GM12878 (cell line): ENCODE results near the gene TES. TPM values are rescaled to one million over a fixed set of nuclear protein-coding genes. Genes with fewer than 3 reads are reported as not detected.
A peak's percentile ranks its signal among the peaks of the same experiment; 100 is the strongest.

ENCODE experiments used
- ATAC-seq: fragments of 200-7000 bp; cut with Tn5 transposase; 3 replicates; pipeline ENCODE4 v1.9.1; 2020; ENCODE audit warnings: mild to moderate bottlenecking, moderate library complexity
- BruUV-seq: library from RNA; stranded (reverse); fragments of 400-500 nt; replicated peaks from 2 replicates; lab custom pipeline; 2021; lab: Mats Ljungman, UMichigan
- CTCF ChIA-PET: fragments of 300-600 bp; sonication (Branson Sonifier 250); formaldehyde crosslinking; extraction: SDS; loops from one replicate; lab custom pipeline; 2021; ENCODE audit warnings: inconsistent platforms; lab: Yijun Ruan, JAX
- POLR2A ChIA-PET: fragments of 350-600 bp; formaldehyde crosslinking; extraction: SDS; loops from one replicate; lab custom pipeline; 2021; ENCODE audit warnings: inconsistent platforms; lab: Charles Lee
- RAD21 ChIA-PET: fragments of 300-600 bp; sonication (Branson Sonifier 250); formaldehyde crosslinking; loops from one replicate; lab custom pipeline; 2023; ENCODE audit warnings: antibody characterized with exemption; ENCODE audit not compliant: unreplicated experiment; lab: Charles Lee
- SMC1A ChIA-PET: fragments of 300-600 bp; sonication (Branson Sonifier 250); formaldehyde crosslinking; loops from one replicate; lab custom pipeline; 2023; ENCODE audit not compliant: unreplicated experiment, uncharacterized antibody; lab: Charles Lee
- DNase-seq: peaks from one replicate; pipeline ENCODE4 v3.0.0-alpha.2; 2011; ENCODE audit warnings: low read depth, low spot score
- FAIRE-seq: peaks from 3 replicates; lab custom pipeline; 2011; peaks lifted over from hg19 to GRCh38; lab: Jason Lieb, UNC
- H2AFZ ChIP-seq: 2 replicates; pipeline ENCODE4 v1.6.0; 2011; ENCODE audit warnings: low read depth, low read length, control low read depth; ENCODE audit not compliant: control insufficient read depth
- H3K27ac ChIP-seq: 2 replicates; pipeline ENCODE4 v1.5.1; 2011; ENCODE audit warnings: control low read depth; ENCODE audit not compliant: control insufficient read depth, insufficient read depth
- H3K27me3 ChIP-seq, 2 experiments: replicated peaks in 1 of 2; 2 replicates each; pipeline versions ENCODE4 v1.6.0 to v1.6.1; 2011; ENCODE audit warnings: low read length in 1 of 2; ENCODE audit not compliant: control insufficient read depth in 2 of 2, insufficient read depth in 2 of 2
- H3K36me3 ChIP-seq, 2 experiments: 2 replicates each; pipeline ENCODE4 v1.5.1; 2011; ENCODE audit warnings: low read length in 1 of 2; ENCODE audit not compliant: control insufficient read depth in 2 of 2, insufficient read depth in 2 of 2
- H3K4me1 ChIP-seq: 2 replicates; pipeline ENCODE4 v1.6.1; 2011; ENCODE audit warnings: mild to moderate bottlenecking, low read length, moderate library complexity, mixed read lengths; ENCODE audit not compliant: control insufficient read depth, insufficient read depth
- H3K4me2 ChIP-seq: 2 replicates; pipeline ENCODE4 v1.6.0; 2011; ENCODE audit warnings: control low read depth; ENCODE audit not compliant: control insufficient read depth, insufficient read depth
- H3K4me3 ChIP-seq: fragments of 200-600 bp; sonication (generic); 2 replicates; pipeline ENCODE4 v1.5.1; 2016
- H3K79me2 ChIP-seq: 2 replicates; pipeline ENCODE4 v1.6.0; 2011; ENCODE audit warnings: low read length; ENCODE audit not compliant: control insufficient read depth, insufficient read depth
- H3K9ac ChIP-seq: 2 replicates; pipeline ENCODE4 v1.8.0; 2011; ENCODE audit warnings: low read length, control low read depth, mixed read lengths; ENCODE audit not compliant: control insufficient read depth, insufficient read depth
- H3K9me3 ChIP-seq: replicated peaks from 3 replicates; pipeline ENCODE4 v1.5.1; 2011; ENCODE audit warnings: mild to moderate bottlenecking, low read length; ENCODE audit not compliant: control insufficient read depth, insufficient read depth
- H4K20me1 ChIP-seq: 2 replicates; pipeline ENCODE4 v1.6.0; 2011; ENCODE audit not compliant: control insufficient read depth, insufficient read depth
- ATF2 ChIP-seq: IDR thresholded peaks from 2 replicates; pipeline ENCODE4 v1.6.1; 2012; ENCODE audit warnings: low read length, inconsistent platforms
- EP300 ChIP-seq, 2 experiments: fragments of 150-350 bp in 1 of 2; IDR thresholded peaks; 2 replicates each; pipeline ENCODE4 v1.6.1; 2011 to 2012; ENCODE audit warnings: low read depth in 2 of 2, low read length in 2 of 2, borderline replicate concordance in 1 of 2, improper control_type of control experiment in 1 of 2, inconsistent platforms in 1 of 2; ENCODE audit not compliant: control insufficient read depth in 1 of 2
- IKZF2 ChIP-seq, 2 experiments: fragments of 450-650 bp; IDR thresholded peaks; 2 replicates each; pipeline ENCODE4 v1.6.1; 2017; ENCODE audit warnings: mild to moderate bottlenecking in 2 of 2, moderate library complexity in 2 of 2
- MEF2A ChIP-seq: IDR thresholded peaks from 2 replicates; pipeline ENCODE4 v1.6.1; 2011; ENCODE audit warnings: low read depth, mild to moderate bottlenecking, low read length, moderate library complexity; ENCODE audit not compliant: insufficient read depth
- NFYA ChIP-seq: IDR thresholded peaks from 2 replicates; pipeline ENCODE4 v1.6.1; 2011; ENCODE audit warnings: low read depth, mild to moderate bottlenecking, low read length, improper control_type of control experiment, borderline replicate concordance
- PAX5 ChIP-seq: IDR thresholded peaks from 2 replicates; pipeline ENCODE4 v1.6.1; 2011; ENCODE audit warnings: low read depth, low read length, borderline replicate concordance
- RUNX3 ChIP-seq: IDR thresholded peaks from 2 replicates; pipeline ENCODE4 v1.6.1; 2012; ENCODE audit warnings: low read length, inconsistent platforms
- SP1 ChIP-seq: IDR thresholded peaks from one replicate; pipeline ENCODE4 v1.6.1; 2011; ENCODE audit warnings: low read depth, low read length
- TCF12 ChIP-seq: IDR thresholded peaks from 2 replicates; pipeline ENCODE4 v1.6.1; 2011; ENCODE audit warnings: low read depth, mild to moderate bottlenecking, low read length
- ZSCAN29 ChIP-seq: fragments of 450-650 bp; IDR thresholded peaks from 2 replicates; pipeline ENCODE4 v1.6.1; 2017; ENCODE audit warnings: mild to moderate bottlenecking, moderate library complexity
- WGBS: methylation state at CpG from one replicate; pipeline ENCODE4 v1.1.6; 2016; ENCODE audit warnings: low lambda C conversion rate; ENCODE audit not compliant: insufficient replicate concordance, insufficient coverage; ENCODE audit errors: missing lambda C conversion rate; 5-methylcytosine and 5-hydroxymethylcytosine counted together
- in situ Hi-C: fragments of 300-500 bp; cut with MboI; formaldehyde crosslinking; loops from 9 replicates; pipeline ENCODE4 v1.14.3; 2018; ENCODE audit warnings: mixed read lengths
- intact Hi-C: fragments of 100-400 bp; cut with micrococcal nuclease; formaldehyde crosslinking; loops from one replicate; pipeline ENCODE4 v1.14.2; 2022; ENCODE audit not compliant: unreplicated experiment
- polyA plus RNA-seq, 11 experiments: library from polyadenylated mRNA; depleted of rRNA in 4 of 11; unstranded in 6 of 11; stranded (reverse) in 5 of 11; fragments of >200 nt; fragmentation: Nextera tagmentation in 4 of 11; fragmentation: Illumina TruSeq in 1 of 11; extraction: Ambion mirVana in 4 of 11; extraction: Trizol in 1 of 11; gene quantifications; 1 replicate in 1 of 11; 2 replicates in 10 of 11; pipeline versions ENCODE4 v1.2.1 to v1.2.3, GENCODE V29; 2011 to 2016; ENCODE audit warnings: inconsistent platforms in 2 of 11, missing spikeins in 2 of 11, low read depth in 1 of 11
- total RNA-seq, 4 experiments: library from RNA; depleted of rRNA in 3 of 4; stranded (reverse); fragments of >200 nt in 3 of 4; fragmentation: Illumina TruSeq in 1 of 4; extraction: Trizol in 1 of 4; gene quantifications; 2 replicates each; pipeline versions ENCODE4 v1.2.1 to v1.2.3, GENCODE V29; 2013 to 2021
- TF ChIP-seq, protein P1 (sequence below): IDR thresholded peaks from 2 replicates; pipeline ENCODE4 v1.6.1; 2012; ENCODE audit warnings: low read depth, low read length, improper control_type of control experiment

Gene TES
- total and polyA plus RNA-seq, 10 of the 15 experiments (the other 5 are each of a cell fraction or from before 2014, with no cell fraction given), result 31.2 to 77.5 (median 59.2) TPM

DNA sequence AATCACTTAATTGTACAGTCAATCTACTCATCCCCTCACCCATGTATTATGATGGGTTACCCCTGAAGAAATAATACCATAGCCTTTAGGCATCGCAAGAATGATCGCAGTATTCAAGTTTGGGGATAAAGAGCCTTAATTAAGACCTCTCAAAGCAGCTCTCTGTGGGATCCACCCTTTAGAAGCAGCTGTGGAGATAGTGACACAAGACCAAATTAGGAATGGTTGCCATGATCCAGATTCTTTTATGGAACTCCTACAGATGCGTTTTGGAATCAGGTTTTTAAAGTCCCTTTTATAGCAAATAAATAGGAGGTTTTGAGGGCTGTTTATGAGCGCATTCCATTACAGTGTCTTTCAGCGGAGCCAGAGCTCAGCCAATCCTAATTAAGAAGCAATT lies 12.2 kb downstream of the TES start:
- ATAC-seq (no peak), DNase-seq (no peak)
- H3K27me3 ChIP-seq, result no peaks in the 10 kb centered on the region
- POLR2A ChIA-PET, result no interaction called here
- H3K4me2 ChIP-seq, result no peak overlapping the region
- H3K36me3 ChIP-seq, result no peaks in the 10 kb centered on the region
- 98% methylated on average over 5 of the region's 5 CpGs for WGBS
- no peak overlapping the region for H3K9ac ChIP-seq
- H3K27ac ChIP-seq, result no peak overlapping the region
- H3K9me3 ChIP-seq, result no peaks in the 10 kb centered on the region
- peaks cover 95% of the 10 kb centered on the region for H3K79me2 ChIP-seq
- no TSS peak for BruUV-seq
- TF ChIP-seq SP1, result no peak
- TF ChIP-seq, all 136 proteins: peak for 0
- H3K4me3 ChIP-seq, result no peak overlapping the region
- no peaks in the 10 kb centered on the region for H4K20me1 ChIP-seq
- CTCF ChIA-PET, result interaction anchor here (1.0 to 4.8 kb wide), 4 partner anchors 8 to 42 kb away, joined by 3 to 22 read pairs (median 5); partner anchors contain the start of gene TES
- SMC1A ChIA-PET, result no interaction called here
- FAIRE-seq, result no peak
- H3K4me1 ChIP-seq, result peaks cover 22% of the 10 kb centered on the region
- RAD21 ChIA-PET, result interaction anchor here (4.0 kb wide), 1 partner anchor 11 kb away, joined by 13 read pairs; no protein-coding TSS in a partner anchor
- intact Hi-C loops, result no loop called here
- in situ Hi-C loops, result no loop called here
- no peak overlapping the region for H2AFZ ChIP-seq

GRCh38 chr7:116223588-116223987 lies 13.2 kb downstream of the TES start:
- Histone ChIP-seq H3K27ac (peak overlapping the region; percentile 24; the same call in 1 of the 2 replicates), H3K79me2 (peaks cover 94% of the 10 kb centered on the region), H2AFZ (no peak overlapping the region), H3K27me3 (no peaks in the 10 kb centered on the region), H3K9me3 (no peaks in the 10 kb centered on the region), H3K4me1 (peaks cover 22% of the 10 kb centered on the region), H3K4me3 (peak overlapping the region; percentile 16; the same call in 1 of the 2 replicates), H3K4me2 (peak overlapping the region; percentile 43), H3K9ac (no peak overlapping the region), H4K20me1 (no peaks in the 10 kb centered on the region), H3K36me3 (no peaks in the 10 kb centered on the region)
- TF ChIP-seq PAX5 (no peak), MEF2A (no peak), ATF2 (no peak), RUNX3 (no peak), IKZF2 (IDR thresholded peaks at IDR 0.05) (no peak), ZSCAN29 (no peak), NFYA (no peak), TCF12 (no peak), EP300 (IDR thresholded peaks at IDR 0.05; ENCODE audit: borderline replicate concordance in 1 of 2, control insufficient read depth in 1 of 2, low read depth in 2 of 2, low read length in 2 of 2) (no peak)
- TF ChIP-seq, protein P1, sequence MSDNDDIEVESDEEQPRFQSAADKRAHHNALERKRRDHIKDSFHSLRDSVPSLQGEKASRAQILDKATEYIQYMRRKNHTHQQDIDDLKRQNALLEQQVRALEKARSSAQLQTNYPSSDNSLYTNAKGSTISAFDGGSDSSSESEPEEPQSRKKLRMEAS, result no peak
- TSS peak; percentile 9 for BruUV-seq
- FAIRE-seq (no peak), ATAC-seq (peak; percentile 27), DNase-seq (no peak)
- SMC1A ChIA-PET, result interaction anchor here (0.6 to 3.9 kb wide), 4 partner anchors 10 to 848 kb away, joined by 3 to 22 read pairs (median 13); partner anchors contain the start of gene TES
- in situ Hi-C loops, result no loop called here
- CTCF ChIA-PET, result interaction anchor here (0.9 to 4.8 kb wide), 6 partner anchors 7 to 367 kb away, joined by 3 to 22 read pairs (median 5); partner anchors contain the start of gene TES
- POLR2A ChIA-PET, result interaction anchor here (1.2 to 3.2 kb wide), 2 partner anchors 11 to 13 kb away, joined by 3 to 23 read pairs; partner anchors contain the start of gene TES
- RAD21 ChIA-PET, result interaction anchor here (4.0 kb wide), 1 partner anchor 12 kb away, joined by 13 read pairs; no protein-coding TSS in a partner anchor
- 75% methylated on average over 1 of the region's 1 CpG for WGBS
- intact Hi-C loops, result no loop called here
